Spleen (tissue), 7 donors: ENCODE results near the gene CNTNAP2.

ENCODE experiments used
- POLR2A ChIP-seq, 3 donors: fragments of 450-650 bp; IDR thresholded peaks; one replicate each; pipeline ENCODE4 v1.5.1; 2017; ENCODE audit warnings: antibody characterized with exemption in 3 of 3, mild to moderate bottlenecking in 1 of 3
- POLR2AphosphoS5 ChIP-seq, 3 donors: sonication (generic); formaldehyde crosslinking; IDR thresholded peaks; one replicate each; pipeline ENCODE4 v1.5.1; 2017; ENCODE audit warnings: antibody characterized with exemption in 3 of 3
- TF ChIP-seq, protein P1 (sequence below), 11 experiments: fragments of 200-600 bp in 7 of 11; fragments of 450-650 bp in 4 of 11; sonication (generic) in 4 of 11; IDR thresholded peaks in 8 of 11; conservative IDR thresholded peaks in 3 of 11; 1 replicate in 7 of 11; 2 replicates in 4 of 11; pipeline versions ENCODE4 v1.4.0 to v1.8.0; 2016 to 2021; ENCODE audit warnings: antibody characterized with exemption in 11 of 11, inconsistent platforms in 4 of 11, mild to moderate bottlenecking in 1 of 11
- donor health status: DM: no; HTN: no; CAD: no; lungs with moderate emphysema.
- donor health status: DM: no; HTN: no; CAD: no.
- donor health status: DM: no; HTN: no; CAD: no.

DNA sequence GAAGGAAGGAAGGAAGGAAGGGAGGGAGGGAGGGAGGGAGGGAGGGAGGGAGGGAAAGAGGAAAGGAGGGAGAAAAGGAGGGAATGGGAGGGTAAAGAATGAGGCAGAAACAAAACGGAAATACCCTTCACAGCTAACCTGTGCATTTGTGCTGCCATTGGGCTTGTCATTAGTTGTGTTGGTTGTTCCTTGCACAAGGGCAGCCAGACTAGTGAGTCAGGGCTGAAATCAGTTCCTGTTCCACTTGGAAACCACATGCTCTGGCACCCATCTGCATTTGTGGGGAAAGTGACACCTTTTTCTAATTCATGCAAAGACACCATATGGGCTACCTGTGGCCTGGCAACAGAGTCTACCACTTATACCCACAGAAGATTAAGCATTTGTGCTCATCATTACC is 1469.9 kb downstream of the CNTNAP2 start:
- TF ChIP-seq, protein P1, sequence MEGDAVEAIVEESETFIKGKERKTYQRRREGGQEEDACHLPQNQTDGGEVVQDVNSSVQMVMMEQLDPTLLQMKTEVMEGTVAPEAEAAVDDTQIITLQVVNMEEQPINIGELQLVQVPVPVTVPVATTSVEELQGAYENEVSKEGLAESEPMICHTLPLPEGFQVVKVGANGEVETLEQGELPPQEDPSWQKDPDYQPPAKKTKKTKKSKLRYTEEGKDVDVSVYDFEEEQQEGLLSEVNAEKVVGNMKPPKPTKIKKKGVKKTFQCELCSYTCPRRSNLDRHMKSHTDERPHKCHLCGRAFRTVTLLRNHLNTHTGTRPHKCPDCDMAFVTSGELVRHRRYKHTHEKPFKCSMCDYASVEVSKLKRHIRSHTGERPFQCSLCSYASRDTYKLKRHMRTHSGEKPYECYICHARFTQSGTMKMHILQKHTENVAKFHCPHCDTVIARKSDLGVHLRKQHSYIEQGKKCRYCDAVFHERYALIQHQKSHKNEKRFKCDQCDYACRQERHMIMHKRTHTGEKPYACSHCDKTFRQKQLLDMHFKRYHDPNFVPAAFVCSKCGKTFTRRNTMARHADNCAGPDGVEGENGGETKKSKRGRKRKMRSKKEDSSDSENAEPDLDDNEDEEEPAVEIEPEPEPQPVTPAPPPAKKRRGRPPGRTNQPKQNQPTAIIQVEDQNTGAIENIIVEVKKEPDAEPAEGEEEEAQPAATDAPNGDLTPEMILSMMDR (IDR thresholded peaks at IDR 0.05 in 8 of 11, conservative IDR thresholded peaks at IDR 0.05 in 3 of 11) = no peak
- TF ChIP-seq POLR2AphosphoS5 (IDR thresholded peaks at IDR 0.05) (no peak), POLR2A (IDR thresholded peaks at IDR 0.05) (no peak)
